Measurements from ENCODE around the gene ABCB8.
"Not testable (repeated sequence)": the region's sequence is repeated elsewhere in the genome, so short reads cannot be mapped to it uniquely, and the experiment has no call there.

Gene ABCB8

GRCh38 chr7:151035026-151035717, 6.9 kb downstream of the ABCB8 start:
- no peak for DNase-seq (ENCODE audit: low read depth in 2 of 2)

- no peak for DNase-seq (ENCODE audit: low read depth in 2 of 2)
Measured at GRCh38 chr7:151035902-151036301, 7.7 kb downstream of the ABCB8 start.

GRCh38 chr7:151038951-151039849, 10.9 kb downstream of the ABCB8 start:
- DNase-seq (ENCODE audit: low read depth in 2 of 2): no peak

DNA sequence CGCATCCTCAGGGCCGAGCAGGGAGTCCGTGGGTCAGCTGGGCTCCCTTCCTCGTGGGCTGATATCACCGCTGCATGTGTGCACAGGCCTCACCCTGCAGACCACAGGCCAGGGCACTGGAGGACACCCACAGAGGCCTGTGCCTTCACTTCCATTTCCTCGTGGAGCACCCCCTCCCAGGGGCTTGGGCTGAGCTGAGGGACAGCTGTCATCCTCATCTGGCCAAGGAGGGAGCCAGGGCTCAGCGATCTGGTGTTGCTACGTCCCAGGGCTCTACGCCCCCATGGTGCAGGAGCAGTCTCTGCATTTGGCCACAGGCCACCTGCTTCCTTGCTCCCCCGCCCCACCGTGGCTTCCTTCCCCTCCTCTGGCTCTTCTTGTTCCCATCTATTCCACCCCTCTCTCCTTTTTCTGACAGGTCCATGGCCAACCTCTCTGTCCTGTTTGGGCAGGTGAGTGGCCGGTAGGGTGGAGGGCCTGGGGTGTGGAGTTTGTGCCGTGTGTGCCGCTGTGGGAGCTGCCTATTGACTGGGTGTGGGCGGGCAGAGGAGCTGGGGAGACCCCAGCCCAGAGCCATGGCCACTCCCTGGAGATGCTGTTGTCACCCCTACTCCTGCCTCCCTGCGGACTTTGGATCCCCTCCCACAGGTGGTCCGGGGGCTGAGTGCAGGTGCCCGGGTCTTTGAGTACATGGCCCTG, 11.7 kb downstream of the ABCB8 start:
- DNase-seq (ENCODE audit: low read depth in 2 of 2): no peak

DNA sequence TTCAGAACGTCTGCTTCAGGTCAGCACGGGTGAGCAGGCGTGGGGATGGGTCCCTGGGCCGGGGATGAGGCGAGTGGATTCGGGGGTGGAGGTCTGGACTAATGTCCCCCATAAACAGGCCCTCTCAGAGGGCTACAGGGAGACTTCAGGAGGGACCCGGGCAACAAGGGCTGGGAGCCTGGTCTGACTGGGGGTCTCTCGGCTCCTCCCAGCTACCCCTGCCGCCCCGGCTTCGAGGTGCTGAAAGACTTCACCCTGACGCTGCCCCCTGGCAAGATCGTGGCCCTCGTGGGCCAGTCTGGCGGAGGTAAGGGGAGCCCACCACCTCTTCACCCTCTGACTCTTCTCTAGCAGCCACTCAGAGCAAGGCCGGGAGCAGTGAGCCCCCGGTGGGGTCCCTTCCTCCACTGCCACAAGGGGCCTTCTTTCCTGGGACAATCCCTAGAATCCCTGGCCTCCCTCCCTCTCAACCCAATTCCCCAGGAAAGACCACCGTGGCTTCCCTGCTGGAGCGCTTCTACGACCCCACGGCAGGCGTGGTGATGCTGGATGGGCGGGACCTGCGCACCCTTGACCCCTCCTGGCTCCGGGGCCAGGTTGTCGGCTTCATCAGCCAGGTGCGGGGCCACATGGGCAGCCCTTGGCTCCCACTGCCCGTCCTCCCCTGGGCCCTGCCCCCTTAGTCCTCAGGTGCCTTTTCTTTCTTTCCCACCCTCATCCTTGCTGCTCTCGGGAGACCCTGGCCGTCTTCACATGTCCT, 12.5 kb downstream of the ABCB8 start:
- DNase-seq (ENCODE audit: low read depth in 2 of 2): no peak

DNA sequence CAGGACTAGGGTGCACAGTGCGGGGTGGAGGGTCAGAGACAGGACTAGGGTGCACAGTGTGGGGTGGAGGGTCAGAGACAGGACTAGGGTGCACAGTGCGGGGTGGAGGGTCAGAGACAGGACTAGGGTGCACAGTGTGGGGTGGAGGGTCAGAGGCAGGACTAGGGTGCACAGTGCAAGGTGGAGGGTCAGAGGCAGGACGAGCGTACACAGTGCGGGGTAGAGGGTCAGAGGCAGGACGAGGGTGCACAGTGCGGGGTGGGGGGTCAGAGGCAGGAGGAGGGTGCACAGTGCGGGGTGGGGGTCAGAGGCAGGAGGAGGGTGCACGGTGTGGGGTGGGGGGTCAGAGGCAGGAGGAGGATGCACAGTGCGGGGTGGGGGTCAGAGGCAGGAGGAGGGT, 15.2 kb downstream of the ABCB8 start:
- DNase-seq (ENCODE audit: low read depth in 2 of 2): not testable (repeated sequence)

DNA sequence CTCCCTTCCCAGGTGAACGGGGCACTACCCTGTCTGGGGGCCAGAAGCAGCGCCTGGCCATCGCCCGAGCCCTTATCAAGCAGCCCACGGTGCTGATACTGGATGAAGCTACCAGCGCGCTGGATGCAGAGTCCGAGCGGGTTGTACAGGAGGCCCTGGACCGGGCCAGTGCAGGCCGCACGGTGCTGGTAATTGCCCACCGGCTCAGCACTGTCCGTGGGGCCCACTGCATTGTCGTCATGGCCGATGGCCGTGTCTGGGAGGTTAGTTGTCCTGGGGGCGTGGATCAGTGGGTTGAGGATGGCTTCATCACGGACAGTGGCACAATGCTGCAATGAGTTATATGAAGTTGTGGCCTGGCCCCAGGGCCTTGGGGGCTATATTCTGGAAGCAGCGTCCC, 15.7 kb downstream of the ABCB8 start:
- DNase-seq (ENCODE audit: low read depth in 2 of 2): no peak

DNA sequence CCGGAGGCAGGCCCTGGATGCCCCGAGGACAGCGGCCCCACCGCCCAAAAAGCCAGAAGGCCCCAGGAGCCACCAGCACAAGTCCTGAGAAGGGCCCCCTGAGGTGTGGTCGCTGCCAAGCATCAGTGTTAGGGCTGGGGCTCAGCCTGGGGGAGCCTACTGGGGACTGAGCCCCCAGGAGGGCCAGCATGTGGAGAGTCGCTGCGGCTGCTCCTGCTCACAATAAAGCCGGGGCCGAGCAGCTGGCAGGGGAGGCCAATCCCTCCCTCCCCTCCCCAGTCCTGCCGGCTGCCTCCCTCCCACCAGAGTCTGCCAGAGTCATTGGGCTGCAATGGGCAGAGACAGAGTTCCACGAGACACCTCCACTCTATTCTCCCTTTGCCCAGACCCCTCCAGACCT, 17.0 kb downstream of the ABCB8 start:
- no peak for DNase-seq (ENCODE audit: low read depth in 2 of 2)

- DNase-seq (ENCODE audit: low read depth in 2 of 2): no peak
Measured at GRCh38 chr7:151045967-151046366, 17.7 kb downstream of the ABCB8 start.

GRCh38 chr7:151046603-151047573, 18.6 kb downstream of the ABCB8 start:
- DNase-seq (ENCODE audit: low read depth in 2 of 2): no peak

- DNase-seq (ENCODE audit: low read depth in 2 of 2): no peak
Measured at GRCh38 chr7:151047976-151048815, 19.9 kb downstream of the ABCB8 start, which contains the start of gene ASIC3. ASIC3 (plus strand) TSS chr7:151048531; CDS start chr7:151048886, 355 bp downstream.

DNA sequence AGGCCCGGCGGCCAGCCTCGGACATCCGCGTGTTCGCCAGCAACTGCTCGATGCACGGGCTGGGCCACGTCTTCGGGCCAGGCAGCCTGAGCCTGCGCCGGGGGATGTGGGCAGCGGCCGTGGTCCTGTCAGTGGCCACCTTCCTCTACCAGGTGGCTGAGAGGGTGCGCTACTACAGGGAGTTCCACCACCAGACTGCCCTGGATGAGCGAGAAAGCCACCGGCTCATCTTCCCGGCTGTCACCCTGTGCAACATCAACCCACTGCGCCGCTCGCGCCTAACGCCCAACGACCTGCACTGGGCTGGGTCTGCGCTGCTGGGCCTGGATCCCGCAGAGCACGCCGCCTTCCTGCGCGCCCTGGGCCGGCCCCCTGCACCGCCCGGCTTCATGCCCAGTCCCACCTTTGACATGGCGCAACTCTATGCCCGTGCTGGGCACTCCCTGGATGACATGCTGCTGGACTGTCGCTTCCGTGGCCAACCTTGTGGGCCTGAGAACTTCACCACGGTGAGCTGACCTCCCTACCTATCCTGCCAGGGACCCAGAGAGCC, 20.7 kb downstream of the ABCB8 start:
- no peak for DNase-seq (ENCODE audit: low read depth in 2 of 2)

- DNase-seq (ENCODE audit: low read depth in 2 of 2): no peak
Measured at GRCh38 chr7:151051108-151051507, 22.9 kb downstream of the ABCB8 start.

DNA sequence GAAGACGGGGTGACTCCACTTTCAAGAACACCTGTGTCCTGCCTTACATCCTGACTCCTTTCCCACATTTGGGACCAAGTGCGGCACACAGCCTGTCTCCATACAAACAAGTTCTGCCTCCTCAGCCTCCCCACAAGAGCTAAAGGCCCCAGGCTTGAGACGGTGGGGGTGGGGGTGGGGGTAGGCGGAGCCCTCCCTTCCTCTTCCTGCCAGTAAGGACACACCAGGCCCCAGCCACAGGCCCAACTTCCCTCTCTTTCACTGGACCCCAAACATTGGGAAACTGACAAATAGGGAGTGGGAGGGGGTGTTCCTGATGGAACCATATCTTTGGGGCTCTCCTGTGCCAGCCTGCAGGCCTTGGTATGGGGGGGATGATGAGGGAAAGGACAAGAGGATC, 24.8 kb downstream of the ABCB8 start:
- no peak for DNase-seq (ENCODE audit: low read depth in 2 of 2)

GRCh38 chr7:151053751-151054150, 25.5 kb downstream of the ABCB8 start:
- no peak for DNase-seq (ENCODE audit: low read depth in 2 of 2)

DNA sequence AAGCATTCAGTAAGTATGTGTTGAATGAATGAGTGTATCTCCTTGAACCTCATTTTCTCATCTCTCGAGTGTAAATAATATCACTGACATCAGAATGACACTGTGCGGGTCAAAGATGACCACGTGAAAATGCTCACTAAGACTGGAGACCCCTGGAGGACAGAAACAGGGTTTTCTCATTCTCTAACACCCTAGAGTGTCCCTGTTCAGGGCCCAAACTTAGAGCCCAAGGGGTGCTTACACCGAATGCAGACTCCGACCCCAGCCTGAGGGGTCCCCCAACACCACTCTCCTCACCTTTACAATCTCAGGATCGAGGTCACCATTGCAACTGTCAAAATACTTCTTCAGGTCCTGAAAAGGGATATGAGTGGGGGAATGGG, 28.0 kb downstream of the ABCB8 start:
- no peak for DNase-seq (ENCODE audit: low read depth in 2 of 2)

DNA sequence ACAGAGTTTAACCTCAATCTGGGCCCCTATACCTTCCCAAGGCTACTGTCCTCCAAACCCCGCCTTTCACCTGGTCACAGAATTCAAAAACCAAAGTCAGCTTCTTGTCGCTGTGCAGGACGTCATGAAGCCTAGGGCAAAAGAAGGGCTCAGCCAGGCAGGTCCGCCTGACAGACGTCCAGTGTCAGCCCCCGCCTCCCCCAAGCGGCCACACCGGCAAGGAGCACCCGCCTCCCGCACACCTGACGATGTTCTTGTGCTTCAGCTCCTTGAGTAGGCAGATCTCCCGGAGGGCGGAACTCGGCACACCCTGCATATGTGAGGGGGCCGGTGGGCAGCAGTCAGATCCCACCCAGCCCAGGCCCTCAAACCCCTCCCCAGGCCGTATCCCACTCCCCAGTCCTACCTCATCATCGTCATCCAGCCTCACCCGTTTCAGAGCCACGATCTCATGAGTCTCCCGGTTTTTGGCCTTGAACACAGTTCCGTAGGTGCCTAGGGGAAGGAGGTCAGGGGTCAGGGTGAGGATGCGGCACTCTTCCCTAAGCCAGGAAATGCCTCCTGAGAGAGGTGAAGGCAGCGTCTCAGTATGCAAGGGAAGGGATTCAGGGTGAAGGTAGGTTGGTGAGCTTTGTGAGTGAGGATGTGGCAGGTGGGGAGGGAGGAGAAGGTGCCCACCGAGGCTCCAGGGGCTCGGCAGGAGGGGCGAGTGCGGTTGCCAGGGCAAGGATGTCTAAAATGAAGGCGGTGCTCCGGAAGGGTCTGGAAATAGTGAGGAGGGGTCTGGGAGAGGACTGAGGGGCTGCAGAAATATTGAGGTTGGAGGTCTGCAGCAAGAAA, 28.6 kb downstream of the ABCB8 start:
- DNase-seq (ENCODE audit: low read depth in 2 of 2): no peak

DNA sequence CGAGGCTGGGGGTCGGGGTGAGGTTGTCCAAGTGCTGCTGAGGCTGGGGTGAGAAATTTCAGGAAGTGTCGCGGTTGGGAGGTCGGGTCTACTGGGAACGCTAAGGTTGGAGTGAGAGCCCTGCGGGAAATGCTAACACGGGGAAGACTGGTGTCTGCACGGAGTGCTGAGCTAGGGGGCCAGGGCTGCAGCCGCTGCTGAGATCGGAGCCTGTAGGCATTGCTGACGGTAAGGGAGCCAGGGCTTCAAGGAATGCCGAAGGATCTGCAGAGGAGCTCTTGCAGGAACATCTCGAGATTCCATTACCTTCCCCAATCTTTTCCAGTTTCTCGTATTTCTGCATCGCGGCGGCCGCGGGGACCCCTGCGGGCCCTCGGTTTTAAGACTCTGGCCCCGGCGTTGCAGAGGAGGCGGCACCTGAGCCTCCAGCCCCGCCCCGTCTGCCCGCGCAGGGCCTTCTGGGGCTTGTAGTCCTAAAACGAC, 29.3 kb downstream of the ABCB8 start, which contains the start of gene CDK5:
TSS of gene CDK5 (minus strand) at position 392 of the 483 bp plus-strand sequence. CDS start at position 343, 49 bp downstream.
- no peak for DNase-seq (ENCODE audit: low read depth in 2 of 2)

Measured in stimulated activated CD8-positive, alpha-beta memory T cell treated with anti-CD3 and anti-CD28 coated beads, Interleukin-7, amount 100 ng/mL, for 1 hour (primary cell).